H7 (cell line): ENCODE results near the gene SDCCAG8. TPM values are rescaled to one million over a fixed set of nuclear protein-coding genes. Genes with fewer than 3 reads are reported as not detected.

Experiments used
- DNase-seq: peaks from one replicate; pipeline ENCODE4 v3.0.0; 2012
- H3K27me3 ChIP-seq: 2 replicates; pipeline ENCODE4 v1.6.0; 2011; ENCODE audit warnings: mild to moderate bottlenecking, low read length; ENCODE audit not compliant: control insufficient read depth, insufficient read depth
- H3K36me3 ChIP-seq: replicated peaks from 2 replicates; pipeline ENCODE4 v1.5.1; 2011; ENCODE audit warnings: low read length; ENCODE audit not compliant: control insufficient read depth, insufficient read depth
- H3K4me3 ChIP-seq: 2 replicates; pipeline ENCODE4 v1.5.1; 2011; ENCODE audit warnings: low read depth, mild to moderate bottlenecking, control low read depth, low read length, moderate library complexity; ENCODE audit not compliant: insufficient read depth
- total RNA-seq: library from RNA; depleted of rRNA; stranded (reverse); fragments of >200 nt; shearing (Covaris generic); gene quantifications from 2 replicates; pipeline ENCODE4 v1.2.3, GENCODE V29; 2014

SDCCAG8 gene
- total RNA-seq, 1 experiment from 2014 or later, result 145 TPM

- H3K36me3 ChIP-seq, result no peaks in the 10 kb centered on the region
- H3K27me3 ChIP-seq, result no peaks in the 10 kb centered on the region
Observed at GRCh38 chr1:243462929-243463697, 207.3 kb downstream of the SDCCAG8 start.

GRCh38 chr1:243465081-243465480 is 209.2 kb downstream of the SDCCAG8 start:
- no peaks in the 10 kb centered on the region for H3K27me3 ChIP-seq
- H3K36me3 ChIP-seq, result no peaks in the 10 kb centered on the region
- DNase-seq, result no peak
- no peak overlapping the region for H3K4me3 ChIP-seq

More at GRCh38 chr1:243462929-243463697, 207.3 kb downstream of the SDCCAG8 start:
- H3K4me3 ChIP-seq, result no peak overlapping the region
- DNase-seq, result no peak

GRCh38 chr1:243465738-243466137 is 209.9 kb downstream of the SDCCAG8 start:
- no peak for DNase-seq
- H3K4me3 ChIP-seq, result no peak overlapping the region
- no peaks in the 10 kb centered on the region for H3K27me3 ChIP-seq
- H3K36me3 ChIP-seq, result no peaks in the 10 kb centered on the region

- no peak for DNase-seq
- Histone ChIP-seq H3K4me3 (no peak overlapping the region), H3K36me3 (no peaks in the 10 kb centered on the region), H3K27me3 (peaks cover 1% of the 10 kb centered on the region; the same call in 1 of the 2 replicates)
Observed at GRCh38 chr1:243469497-243469896, 213.7 kb downstream of the SDCCAG8 start.

- DNase-seq, result peak; percentile 68
- H3K36me3 ChIP-seq, result no peaks in the 10 kb centered on the region
- H3K27me3 ChIP-seq, result peaks cover 2% of the 10 kb centered on the region; the same call in 1 of the 2 replicates
- no peak overlapping the region for H3K4me3 ChIP-seq
Observed at GRCh38 chr1:243470502-243470901, 214.7 kb downstream of the SDCCAG8 start.

- Histone ChIP-seq H3K27me3 (peaks cover 2% of the 10 kb centered on the region; the same call in 1 of the 2 replicates), H3K36me3 (no peaks in the 10 kb centered on the region), H3K4me3 (no peak overlapping the region)
- DNase-seq, result peak; percentile 38
Observed at GRCh38 chr1:243471026-243471685, 215.3 kb downstream of the SDCCAG8 start.

- H3K4me3 ChIP-seq, result no peak overlapping the region
- no peaks in the 10 kb centered on the region for H3K36me3 ChIP-seq
- peaks cover 2% of the 10 kb centered on the region; the same call in 1 of the 2 replicates for H3K27me3 ChIP-seq
- DNase-seq, result no peak
Observed at GRCh38 chr1:243471754-243472745, 216.2 kb downstream of the SDCCAG8 start.

GRCh38 chr1:243473227-243474135 is 217.6 kb downstream of the SDCCAG8 start:
- Histone ChIP-seq H3K27me3 (peaks cover 2% of the 10 kb centered on the region; the same call in 1 of the 2 replicates), H3K36me3 (no peaks in the 10 kb centered on the region), H3K4me3 (no peak overlapping the region)
- peak; percentile 24 for DNase-seq

GRCh38 chr1:243474136-243474881 is 218.5 kb downstream of the SDCCAG8 start:
- H3K27me3 ChIP-seq, result peaks cover 2% of the 10 kb centered on the region; the same call in 1 of the 2 replicates
- no peak overlapping the region for H3K4me3 ChIP-seq
- peak; percentile 86 for DNase-seq
- no peaks in the 10 kb centered on the region for H3K36me3 ChIP-seq

GRCh38 chr1:243474906-243475305 is 219.1 kb downstream of the SDCCAG8 start:
- peak; percentile 55 for DNase-seq
- Histone ChIP-seq H3K36me3 (no peaks in the 10 kb centered on the region), H3K27me3 (peaks cover 2% of the 10 kb centered on the region; the same call in 1 of the 2 replicates), H3K4me3 (no peak overlapping the region)

- DNase-seq, result peak; percentile 85
- Histone ChIP-seq H3K36me3 (no peaks in the 10 kb centered on the region), H3K27me3 (peaks cover 2% of the 10 kb centered on the region; the same call in 1 of the 2 replicates), H3K4me3 (no peak overlapping the region)
Observed at GRCh38 chr1:243475966-243476365, 220.1 kb downstream of the SDCCAG8 start.

- DNase-seq, result no peak
- no peaks in the 10 kb centered on the region for H3K36me3 ChIP-seq
- H3K27me3 ChIP-seq, result peaks cover 11% of the 10 kb centered on the region; the same call in 1 of the 2 replicates
- no peak overlapping the region for H3K4me3 ChIP-seq
Observed at GRCh38 chr1:243477731-243478290, 222.0 kb downstream of the SDCCAG8 start.
